Keratinocyte (primary cell): ENCODE data around the gene SSX4B. TPM values are rescaled to one million over a fixed set of nuclear protein-coding genes. Genes with fewer than 3 reads are reported as not detected.

Source experiments
- DNase-seq: peaks from one replicate; pipeline ENCODE4 v3.0.0-alpha.2; 2011; ENCODE audit warnings: low read depth, missing footprints, low spot score
- FAIRE-seq: peaks from 2 replicates; lab custom pipeline; 2011; peaks lifted over from hg19 to GRCh38; lab: Jason Lieb, UNC
- H2AFZ ChIP-seq: 2 replicates; pipeline ENCODE4 v1.6.0; 2012; ENCODE audit warnings: low read length, control low read depth, inconsistent platforms; ENCODE audit not compliant: control insufficient read depth
- H3K27ac ChIP-seq: 2 replicates; pipeline ENCODE4 v1.5.1; 2011; ENCODE audit warnings: low read length; ENCODE audit not compliant: control insufficient read depth, insufficient read depth
- H3K27me3 ChIP-seq: 3 replicates; pipeline ENCODE4 v1.6.0; 2011; ENCODE audit warnings: low read length; ENCODE audit not compliant: control insufficient read depth, insufficient read depth; ENCODE audit errors: extremely low read depth
- H3K36me3 ChIP-seq, 2 experiments: 2 replicates in 1 of 2; 3 replicates in 1 of 2; pipeline ENCODE4 v1.5.1; 2011; ENCODE audit warnings: low read length in 2 of 2, mild to moderate bottlenecking in 1 of 2; ENCODE audit not compliant: control insufficient read depth in 2 of 2, insufficient read depth in 2 of 2; ENCODE audit errors: extremely low read depth in 1 of 2
- H3K4me1 ChIP-seq: 3 replicates; pipeline ENCODE4 v1.5.1; 2011; ENCODE audit warnings: low read length; ENCODE audit not compliant: control insufficient read depth, insufficient read depth; ENCODE audit errors: extremely low read depth
- H3K4me2 ChIP-seq: 3 replicates; pipeline ENCODE4 v1.6.0; 2011; ENCODE audit warnings: low read depth, low read length; ENCODE audit not compliant: control insufficient read depth, insufficient read depth; ENCODE audit errors: extremely low read depth
- H3K4me3 ChIP-seq, 3 experiments: fragments of 200-600 bp in 1 of 3; sonication (generic) in 1 of 3; 2 replicates in 2 of 3; 3 replicates in 1 of 3; pipeline ENCODE4 v1.5.1; 2011 to 2016; ENCODE audit warnings: low read length in 3 of 3, mild to moderate bottlenecking in 3 of 3, control low read depth in 2 of 3, inconsistent platforms in 1 of 3, low read depth in 1 of 3, mixed read lengths in 1 of 3, mixed run types in 1 of 3, moderate library complexity in 1 of 3; ENCODE audit not compliant: control insufficient read depth in 2 of 3, insufficient read depth in 2 of 3; ENCODE audit errors: extremely low read depth in 1 of 3
- H3K79me2 ChIP-seq: 2 replicates; pipeline ENCODE4 v1.6.0; 2012; ENCODE audit warnings: low read length; ENCODE audit not compliant: control insufficient read depth, insufficient read depth
- H3K9ac ChIP-seq: 3 replicates; pipeline ENCODE4 v1.6.0; 2011; ENCODE audit warnings: low read length; ENCODE audit not compliant: control insufficient read depth, insufficient read depth; ENCODE audit errors: extremely low read depth
- H3K9me1 ChIP-seq: 3 replicates; pipeline ENCODE4 v1.6.0; 2011; ENCODE audit warnings: low read length; ENCODE audit not compliant: control insufficient read depth, insufficient read depth; ENCODE audit errors: extremely low read depth
- H3K9me3 ChIP-seq: 2 replicates; pipeline ENCODE4 v1.5.1; 2012; ENCODE audit warnings: low read depth, low read length; ENCODE audit not compliant: control insufficient read depth
- H4K20me1 ChIP-seq: 3 replicates; pipeline ENCODE4 v1.6.0; 2011; ENCODE audit warnings: low read length; ENCODE audit not compliant: control insufficient read depth, insufficient read depth; ENCODE audit errors: extremely low read depth
- CTCF ChIP-seq, 3 experiments: IDR thresholded peaks in 1 of 3; conservative IDR thresholded peaks in 1 of 3; optimal IDR thresholded peaks in 1 of 3; 2 replicates in 2 of 3; 3 replicates in 1 of 3; pipeline versions ENCODE3 to v1.5.1; 2011; ENCODE audit warnings: low read length in 3 of 3, mild to moderate bottlenecking in 3 of 3, moderate library complexity in 2 of 3, control low read depth in 1 of 3, inconsistent platforms in 1 of 3; ENCODE audit not compliant: insufficient read depth in 2 of 3; ENCODE audit errors: extremely low read depth in 1 of 3
- EZH2 ChIP-seq: IDR thresholded peaks from one replicate; pipeline ENCODE4 v1.6.1; 2012; ENCODE audit warnings: inconsistent platforms, mild to moderate bottlenecking, low read length, moderate library complexity
- dilution Hi-C: fragments of 300-500 bp; cut with MboI; formaldehyde crosslinking; loops from one replicate; pipeline ENCODE4 v1.7.0; 2020; ENCODE audit warnings: low sequenced_read_pairs; ENCODE audit not compliant: extremely low pct_ligation_motif_present
- polyA plus RNA-seq, 5 experiments: library from polyadenylated mRNA; depleted of rRNA in 3 of 5; stranded (reverse) in 3 of 5; stranded (forward) in 1 of 5; unstranded in 1 of 5; fragments of >200 nt; gene quantifications; 1 replicate in 1 of 5; 2 replicates in 3 of 5; 3 replicates in 1 of 5; pipeline versions ENCODE4 v1.2.1 to v1.2.3, GENCODE V29; 2011 to 2012; ENCODE audit warnings: missing spikeins in 2 of 5, low read depth in 1 of 5, low replicate concordance in 1 of 5

Gene SSX4B
- polyA plus RNA-seq, 1 donor (not counting 4 experiments of a cell fraction or from before 2014, with no cell fraction given): not detected

GRCh38 chrX:48460031-48460430, 48.3 kb upstream of the SSX4B start:
- Histone ChIP-seq H3K27ac (no peak overlapping the region), H3K4me2 (no peak overlapping the region), H3K79me2 (peaks cover 7% of the 10 kb centered on the region), H3K4me3 (no peak overlapping the region), H3K9me1 (no peaks in the 10 kb centered on the region), H4K20me1 (peaks cover 2% of the 10 kb centered on the region), H3K36me3 (peaks cover 14 to 28% of the 10 kb centered on the region in 2 experiments), H3K9ac (no peak overlapping the region), H3K27me3 (no peaks in the 10 kb centered on the region), H2AFZ (no peak overlapping the region), H3K4me1 (peaks cover 18% of the 10 kb centered on the region), H3K9me3 (peaks cover 7% of the 10 kb centered on the region)
- TF ChIP-seq CTCF (optimal IDR thresholded peaks at IDR 0.05 in 1 of 3, IDR thresholded peaks at IDR 0.05 in 1 of 3, conservative IDR thresholded peaks at IDR 0.05 in 1 of 3; ENCODE audit: extremely low read depth in 1 of 3, insufficient read depth in 2 of 3, low read length in 3 of 3) (no peak), EZH2 (no peak)
- dilution Hi-C loops: no loop called here
- DNase-seq (no peak), FAIRE-seq (no peak)

- no peaks in the 10 kb centered on the region for H3K27me3 ChIP-seq
- H3K9me3 ChIP-seq: peaks cover 5% of the 10 kb centered on the region
- H2AFZ ChIP-seq: no peak overlapping the region
- H3K4me2 ChIP-seq: no peak overlapping the region
- peaks cover 14% of the 10 kb centered on the region for H3K4me1 ChIP-seq
- dilution Hi-C loops: no loop called here
- H3K79me2 ChIP-seq: peaks cover 5% of the 10 kb centered on the region
- H3K4me3 ChIP-seq: no peak overlapping the region
- DNase-seq: no peak
- no peak overlapping the region for H3K27ac ChIP-seq
- no peak overlapping the region for H3K9ac ChIP-seq
- H3K9me1 ChIP-seq: no peaks in the 10 kb centered on the region
- peaks cover 14 to 27% of the 10 kb centered on the region in 2 experiments for H3K36me3 ChIP-seq
- no peaks in the 10 kb centered on the region for H4K20me1 ChIP-seq
- TF ChIP-seq CTCF (optimal IDR thresholded peaks at IDR 0.05 in 1 of 3, IDR thresholded peaks at IDR 0.05 in 1 of 3, conservative IDR thresholded peaks at IDR 0.05 in 1 of 3; ENCODE audit: extremely low read depth in 1 of 3, insufficient read depth in 2 of 3, low read length in 3 of 3) (no peak), EZH2 (no peak)
- no peak for FAIRE-seq
Measured at GRCh38 chrX:48459483-48459882, 47.7 kb upstream of the SSX4B start.
